ENCODE results near the gene P2RY8. TPM values are rescaled to one million over a fixed set of nuclear protein-coding genes. Genes with fewer than 3 reads are reported as not detected.
"Not testable (repeated sequence)": the region's sequence is repeated elsewhere in the genome, so short reads cannot be mapped to it uniquely, and the experiment has no call there.

The P2RY8 gene
- polyA plus RNA-seq, 3 donors, result 18.9 to 40.0 (median 33.3) TPM

DNA sequence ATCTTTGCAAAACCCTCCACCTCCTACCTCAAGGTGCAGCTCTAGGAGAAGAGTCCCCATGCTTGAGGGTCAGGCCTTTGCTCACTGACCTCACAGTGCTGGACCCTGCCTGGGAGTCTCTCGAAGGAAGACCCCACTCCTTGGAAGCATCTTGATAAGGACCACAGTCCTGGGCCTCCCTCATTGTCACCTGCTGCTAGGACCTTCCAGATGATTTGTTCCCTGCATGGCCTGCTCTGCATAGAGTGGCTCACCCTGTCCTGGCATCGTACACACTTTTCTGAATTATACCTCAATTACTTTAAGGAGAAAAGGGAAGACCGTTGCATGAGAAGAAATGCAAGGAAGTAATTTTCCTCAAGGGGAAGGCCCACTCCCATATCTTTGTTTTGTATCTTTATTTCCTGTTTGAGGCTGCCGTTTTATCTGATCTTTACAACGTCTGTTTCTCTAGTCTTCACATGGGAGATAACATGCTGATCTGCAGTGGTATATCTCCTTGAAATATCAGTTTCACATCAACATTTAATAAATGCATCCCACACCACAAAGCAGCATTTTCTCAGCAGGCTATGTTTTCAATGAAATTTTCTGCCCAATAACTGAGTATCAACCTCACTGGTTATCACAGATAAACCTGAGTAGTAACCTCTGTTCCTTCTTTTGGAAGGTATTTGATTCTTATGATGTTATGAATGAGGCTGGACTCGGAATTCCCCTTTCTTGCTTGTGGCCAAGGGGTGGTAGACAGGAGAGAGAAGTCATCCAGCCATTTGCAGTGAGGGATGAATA, 39.4 kb upstream of the P2RY8 start:
- Histone ChIP-seq H3K36me3 (replicated peaks in 1 of 2; ENCODE audit: control insufficient read depth in 1 of 2, insufficient read depth in 2 of 2, low read length in 2 of 2) (no peaks in the 10 kb centered on the region), H3K4me3 (replicated peaks in 1 of 3; ENCODE audit: low read depth in 2 of 3, low read length in 3 of 3) (no peak overlapping the region), H3K4me2 (replicated peaks; ENCODE audit: extremely low read depth, low read length, poor library complexity, severe bottlenecking) (no peak overlapping the region), H3K4me1 (ENCODE audit: control insufficient read depth in 1 of 2, insufficient read depth in 2 of 2, low read length in 2 of 2) (peaks cover 0 to under 1% of the 10 kb centered on the region in 2 donors), H3K27me3 (ENCODE audit: control insufficient read depth in 2 of 2, insufficient read depth in 2 of 2, low read length in 2 of 2) (no peaks in the 10 kb centered on the region), H3K9ac (ENCODE audit: insufficient read depth, low read length, poor library complexity, severe bottlenecking) (no peak overlapping the region), H3K9me3 (replicated peaks in 1 of 2; ENCODE audit: control insufficient read depth in 1 of 2, insufficient read depth in 1 of 2, low read length in 2 of 2) (no peaks in the 10 kb centered on the region), H3K27ac (ENCODE audit: low read depth in 1 of 2, low read length in 2 of 2) (no peak overlapping the region), H4K20me1 (ENCODE audit: insufficient read depth, low read length) (no peaks in the 10 kb centered on the region), H2AFZ (ENCODE audit: insufficient read depth, low read depth, low read length, poor library complexity, severe bottlenecking) (no peak overlapping the region), H3K79me2 (ENCODE audit: insufficient read depth, low read length) (no peaks in the 10 kb centered on the region)
- intact Hi-C loops (cut with micrococcal nuclease), result loop anchor here in 1 of 2 donors (5.0 kb wide), 1 partner anchor 49 kb away; no protein-coding TSS in a partner anchor
- H3K27me3 Mint-ChIP-seq (ENCODE audit: low read depth in 3 of 3), result peaks cover 0 to 3% (median 0%) of the 10 kb centered on the region in 3 donors
- no peak for DNase-seq
- no peak overlapping the region for H3K27ac Mint-ChIP-seq
- WGBS (ENCODE audit: insufficient coverage), result 46% methylated on average over 2 of the region's 6 CpGs
- TF ChIP-seq, protein P1, sequence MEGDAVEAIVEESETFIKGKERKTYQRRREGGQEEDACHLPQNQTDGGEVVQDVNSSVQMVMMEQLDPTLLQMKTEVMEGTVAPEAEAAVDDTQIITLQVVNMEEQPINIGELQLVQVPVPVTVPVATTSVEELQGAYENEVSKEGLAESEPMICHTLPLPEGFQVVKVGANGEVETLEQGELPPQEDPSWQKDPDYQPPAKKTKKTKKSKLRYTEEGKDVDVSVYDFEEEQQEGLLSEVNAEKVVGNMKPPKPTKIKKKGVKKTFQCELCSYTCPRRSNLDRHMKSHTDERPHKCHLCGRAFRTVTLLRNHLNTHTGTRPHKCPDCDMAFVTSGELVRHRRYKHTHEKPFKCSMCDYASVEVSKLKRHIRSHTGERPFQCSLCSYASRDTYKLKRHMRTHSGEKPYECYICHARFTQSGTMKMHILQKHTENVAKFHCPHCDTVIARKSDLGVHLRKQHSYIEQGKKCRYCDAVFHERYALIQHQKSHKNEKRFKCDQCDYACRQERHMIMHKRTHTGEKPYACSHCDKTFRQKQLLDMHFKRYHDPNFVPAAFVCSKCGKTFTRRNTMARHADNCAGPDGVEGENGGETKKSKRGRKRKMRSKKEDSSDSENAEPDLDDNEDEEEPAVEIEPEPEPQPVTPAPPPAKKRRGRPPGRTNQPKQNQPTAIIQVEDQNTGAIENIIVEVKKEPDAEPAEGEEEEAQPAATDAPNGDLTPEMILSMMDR (IDR thresholded peaks at IDR 0.05), result no peak
- no peaks in the 10 kb centered on the region for H3K36me3 Mint-ChIP-seq
- H3K4me3 Mint-ChIP-seq, result no peak overlapping the region
- no peaks in the 10 kb centered on the region for H3K9me3 Mint-ChIP-seq
- H3K4me1 Mint-ChIP-seq, result peaks cover under 1% of the 10 kb centered on the region

DNA sequence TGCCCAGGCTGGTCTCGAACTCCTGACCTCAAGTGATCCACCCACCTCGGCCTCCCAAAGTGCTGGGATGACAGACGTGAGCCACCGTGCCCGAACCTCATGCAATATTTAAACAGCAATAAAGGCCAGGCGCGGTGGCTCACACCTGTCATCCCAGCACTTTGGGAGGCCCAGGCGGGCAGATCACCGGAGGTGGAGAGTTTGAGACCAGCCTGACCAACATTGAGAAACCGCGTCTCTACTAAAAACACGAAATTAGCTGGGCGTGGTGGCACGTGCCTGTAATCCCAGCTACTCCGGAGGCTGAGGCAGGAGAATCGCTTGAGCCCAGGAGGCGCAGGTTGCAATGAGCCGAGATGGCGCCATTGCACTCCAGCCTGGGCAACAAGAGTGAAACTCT, 37.2 kb upstream of the P2RY8 start:
- peaks cover 9 to 12% of the 10 kb centered on the region in 2 donors for H3K4me1 ChIP-seq (ENCODE audit: control insufficient read depth in 1 of 2, insufficient read depth in 2 of 2, low read length in 2 of 2)
- not testable (repeated sequence) for H3K27ac Mint-ChIP-seq; H3K27me3 ChIP-seq (ENCODE audit: control insufficient read depth in 2 of 2, insufficient read depth in 2 of 2, low read length in 2 of 2); H4K20me1 ChIP-seq (ENCODE audit: insufficient read depth, low read length); H3K9me3 ChIP-seq (replicated peaks in 1 of 2; ENCODE audit: control insufficient read depth in 1 of 2, insufficient read depth in 1 of 2, low read length in 2 of 2); H3K9ac ChIP-seq (ENCODE audit: insufficient read depth, low read length, poor library complexity, severe bottlenecking); DNase-seq; H3K36me3 ChIP-seq (replicated peaks in 1 of 2; ENCODE audit: control insufficient read depth in 1 of 2, insufficient read depth in 2 of 2, low read length in 2 of 2); H2AFZ ChIP-seq (ENCODE audit: insufficient read depth, low read depth, low read length, poor library complexity, severe bottlenecking); H3K4me2 ChIP-seq (replicated peaks; ENCODE audit: extremely low read depth, low read length, poor library complexity, severe bottlenecking); H3K27me3 Mint-ChIP-seq (ENCODE audit: low read depth in 3 of 3); H3K4me3 Mint-ChIP-seq; H3K9me3 Mint-ChIP-seq; H3K4me3 ChIP-seq (replicated peaks in 1 of 3; ENCODE audit: low read depth in 2 of 3, low read length in 3 of 3); H3K36me3 Mint-ChIP-seq; H3K79me2 ChIP-seq (ENCODE audit: insufficient read depth, low read length); H3K27ac ChIP-seq (ENCODE audit: low read depth in 1 of 2, low read length in 2 of 2)
- H3K4me1 Mint-ChIP-seq, result peaks cover 15% of the 10 kb centered on the region
- 97% methylated on average over 15 of the region's 19 CpGs for WGBS (ENCODE audit: insufficient coverage)
- intact Hi-C loops (cut with micrococcal nuclease), result loop anchor here in 1 of 2 donors (2.0 kb wide), 1 partner anchor 21 kb away; no protein-coding TSS in a partner anchor

Data from CD14-positive monocyte (primary cell).